ENCODE measurements around the gene PPP1R15B. TPM values are rescaled to one million over a fixed set of nuclear protein-coding genes. Genes with fewer than 3 reads are reported as not detected.

Gene PPP1R15B
- total RNA-seq, result 10 to 100 TPM; 93.1 to 98.6 TPM

DNA sequence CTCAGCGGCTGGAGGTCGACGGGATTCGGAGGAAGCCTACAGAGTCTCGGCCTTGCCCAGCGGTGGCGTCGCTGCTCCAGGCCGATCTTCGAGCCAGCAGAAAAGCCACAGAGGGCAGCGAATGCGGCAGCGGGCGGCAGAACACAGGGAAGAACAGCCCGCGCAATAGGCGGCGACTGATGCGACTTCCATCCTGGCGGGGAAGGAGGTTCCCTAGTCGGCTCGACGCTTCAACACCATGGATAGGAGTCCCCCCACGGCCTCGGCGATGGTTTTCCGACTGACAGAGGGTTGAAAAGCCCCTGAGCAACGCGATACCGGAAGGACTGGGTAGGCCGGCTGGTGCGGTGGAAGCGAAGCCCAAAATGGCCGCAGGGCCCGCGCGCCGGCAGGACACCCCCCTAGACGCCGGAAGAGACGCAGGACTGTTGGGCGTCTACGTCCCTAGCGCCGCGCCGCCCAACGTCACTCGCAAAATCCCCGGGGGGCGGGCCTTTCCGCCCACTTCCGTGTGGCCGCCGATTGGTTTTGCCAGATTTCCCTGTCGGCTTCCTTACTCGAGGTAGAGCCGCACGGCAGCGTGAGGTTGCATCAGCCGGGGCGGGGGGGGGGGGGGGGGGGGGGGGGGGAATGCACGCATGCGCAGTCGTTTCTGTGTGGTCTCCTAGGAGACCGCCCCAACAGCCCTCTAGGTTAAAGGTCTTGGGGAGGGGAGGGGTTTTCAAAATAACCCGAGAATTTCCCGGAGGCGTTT is at the start of gene PPP1R15B:
PPP1R15B (minus strand) TSS at position 367 of the 754 bp plus-strand sequence. CDS start 406 bp downstream, outside the sequence.
- peak; percentile 96 to 97 for ATAC-seq
- DNase-seq (ENCODE audit: low spot score), result peak; percentile 99
- Mint-ChIP-seq H3K27ac (peak within 1 kb of the TSS; percentile 98 to 100), H3K36me3 (peaks cover 33% of the 10 kb centered on the region), H3K4me1 (ENCODE audit: low read depth in 2 of 2) (peaks cover 19 to 23% of the 10 kb centered on the region in 2 donors), H3K27me3 (no peaks in the 10 kb centered on the region), H3K4me3 (peak within 1 kb of the TSS; percentile 99), H3K9me3 (no peaks in the 10 kb centered on the region)

DNA sequence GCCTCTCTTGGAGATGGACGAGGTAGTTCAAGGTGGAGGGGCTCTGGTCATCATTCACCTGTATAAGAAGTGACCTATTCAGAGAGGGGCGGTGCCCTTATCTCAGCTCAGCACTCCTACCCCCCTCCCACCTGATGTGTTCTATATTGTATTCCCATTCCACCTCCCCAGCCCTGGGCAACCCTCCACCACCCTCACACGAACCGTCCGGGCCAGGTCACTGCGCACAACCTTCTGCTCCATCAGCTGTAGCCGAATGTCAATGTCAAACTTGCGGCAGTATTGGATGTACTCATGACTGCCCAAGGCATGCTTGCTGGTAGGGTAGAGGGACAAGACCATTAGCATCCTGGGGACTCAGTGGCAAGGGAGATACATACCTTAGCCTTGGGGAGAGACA is 48.7 kb upstream of the PPP1R15B start:
- H3K4me1 Mint-ChIP-seq (ENCODE audit: low read depth in 2 of 2), result peaks cover 14 to 37% of the 10 kb centered on the region in 2 donors
- no peaks in the 10 kb centered on the region for H3K9me3 Mint-ChIP-seq
- DNase-seq (ENCODE audit: low spot score), result no peak
- ATAC-seq, result no peak
- H3K4me3 Mint-ChIP-seq, result no peak overlapping the region
- H3K36me3 Mint-ChIP-seq, result no peaks in the 10 kb centered on the region
- H3K27me3 Mint-ChIP-seq, result no peaks in the 10 kb centered on the region
- H3K27ac Mint-ChIP-seq, result no peak overlapping the region

DNA sequence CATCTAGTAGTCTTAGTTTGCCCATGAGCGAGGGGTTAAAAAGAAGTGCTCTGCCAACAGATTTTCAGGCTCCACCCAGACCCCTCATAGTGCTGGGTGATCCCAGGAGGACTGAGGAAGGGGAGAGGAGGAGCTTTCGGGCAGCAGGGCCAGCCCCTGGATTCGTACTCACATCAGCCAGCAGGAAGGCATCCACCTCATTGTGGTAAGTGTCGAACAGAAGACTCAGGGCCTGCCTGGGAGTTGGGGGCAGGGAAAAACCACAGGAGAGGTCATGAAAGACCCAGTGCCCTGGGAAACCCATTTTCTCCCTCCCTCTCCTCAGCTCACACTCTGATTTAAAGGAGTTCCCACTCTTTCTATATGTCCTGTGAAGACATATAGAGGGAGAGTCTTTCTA is 48.1 kb upstream of the PPP1R15B start:
- no peak overlapping the region for H3K27ac Mint-ChIP-seq
- no peaks in the 10 kb centered on the region for H3K36me3 Mint-ChIP-seq
- H3K9me3 Mint-ChIP-seq, result no peaks in the 10 kb centered on the region
- H3K27me3 Mint-ChIP-seq, result no peaks in the 10 kb centered on the region
- ATAC-seq, result no peak
- no peak for DNase-seq (ENCODE audit: low spot score)
- no peak overlapping the region for H3K4me3 Mint-ChIP-seq
- H3K4me1 Mint-ChIP-seq (ENCODE audit: low read depth in 2 of 2), result peaks cover 8 to 31% of the 10 kb centered on the region in 2 donors

DNA sequence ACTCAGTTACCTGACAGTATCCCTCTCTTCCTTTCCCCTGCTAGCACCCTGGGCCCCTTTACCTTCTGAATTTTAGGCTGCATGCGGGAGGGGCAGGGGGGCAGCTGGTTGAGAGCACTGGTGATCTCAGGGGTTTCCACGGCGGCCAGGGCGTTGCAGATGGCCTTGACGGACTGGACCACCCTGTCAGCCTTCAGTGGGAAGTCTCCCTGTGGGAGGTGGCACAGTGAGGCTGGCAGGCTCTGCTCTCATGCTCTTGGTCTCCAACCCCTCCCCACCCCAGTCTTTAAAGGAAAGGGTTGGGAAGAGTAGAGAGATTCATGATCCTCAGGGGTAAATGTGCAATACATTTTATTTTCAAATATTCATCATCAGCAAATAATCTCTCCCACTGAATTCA is 46.0 kb upstream of the PPP1R15B start:
- DNase-seq (ENCODE audit: low spot score) (no peak), ATAC-seq (no peak)
- H3K27me3 Mint-ChIP-seq, result no peaks in the 10 kb centered on the region
- H3K4me1 Mint-ChIP-seq (ENCODE audit: low read depth in 2 of 2), result peaks cover 16 to 27% of the 10 kb centered on the region in 2 donors
- H3K4me3 Mint-ChIP-seq, result no peak overlapping the region
- H3K9me3 Mint-ChIP-seq, result no peaks in the 10 kb centered on the region
- no peaks in the 10 kb centered on the region for H3K36me3 Mint-ChIP-seq
- H3K27ac Mint-ChIP-seq, result peak overlapping the region in 1 of 2 donors; percentile 32

DNA sequence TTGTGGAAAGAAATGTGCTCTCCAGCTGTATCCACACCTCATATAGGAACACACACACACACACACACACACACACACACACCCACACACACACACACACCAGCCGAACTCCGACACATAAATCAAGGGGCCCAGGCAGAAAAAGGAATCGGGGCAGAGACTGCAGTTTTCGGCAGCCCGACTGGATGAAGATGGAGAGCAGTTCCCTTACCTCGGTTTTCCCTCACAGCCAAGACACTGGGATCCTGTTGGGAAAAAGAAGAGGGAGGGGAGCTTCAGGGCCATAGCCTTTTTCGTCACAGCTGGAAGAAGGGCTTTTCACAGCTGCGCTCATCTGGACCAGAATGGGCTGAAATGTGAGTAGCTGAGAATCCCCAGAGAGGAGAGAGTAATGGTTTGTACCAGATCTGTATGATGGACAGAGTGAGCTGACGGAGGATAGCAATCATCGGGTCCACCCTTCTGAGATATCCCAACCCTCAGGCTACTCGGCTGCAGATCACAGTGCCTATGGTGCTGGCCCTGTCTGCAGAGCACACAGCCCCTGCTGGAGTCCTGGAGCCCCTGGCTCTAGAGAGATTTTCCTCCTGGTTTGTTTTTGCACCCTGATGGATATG is 45.3 kb upstream of the PPP1R15B start:
- ATAC-seq (no peak), DNase-seq (ENCODE audit: low spot score) (no peak)
- no peaks in the 10 kb centered on the region for H3K9me3 Mint-ChIP-seq
- H3K27me3 Mint-ChIP-seq, result no peaks in the 10 kb centered on the region
- no peaks in the 10 kb centered on the region for H3K36me3 Mint-ChIP-seq
- H3K4me1 Mint-ChIP-seq (ENCODE audit: low read depth in 2 of 2), result peaks cover 17 to 22% of the 10 kb centered on the region in 2 donors
- H3K27ac Mint-ChIP-seq, result peak overlapping the region in 1 of 2 donors; percentile 32
- no peak overlapping the region for H3K4me3 Mint-ChIP-seq

DNA sequence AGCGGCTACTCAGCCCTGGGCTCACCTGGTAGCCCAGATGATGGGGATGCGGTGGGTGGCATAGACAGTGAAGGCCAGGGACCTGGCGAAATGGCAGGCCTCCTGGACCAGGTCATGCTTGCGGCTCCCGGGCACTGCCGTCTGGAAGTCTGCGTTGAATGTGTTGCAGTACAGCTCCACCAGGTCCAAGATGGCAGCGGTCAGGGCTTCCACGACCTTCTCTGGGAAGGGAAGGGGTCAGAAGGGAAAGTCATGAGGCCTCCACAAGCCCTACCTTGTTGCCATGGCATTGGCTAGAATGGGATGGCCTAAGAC is 44.2 kb upstream of the PPP1R15B start:
- H3K27me3 Mint-ChIP-seq, result no peaks in the 10 kb centered on the region
- no peak for DNase-seq (ENCODE audit: low spot score)
- peaks cover 10 to 21% of the 10 kb centered on the region in 2 donors for H3K4me1 Mint-ChIP-seq (ENCODE audit: low read depth in 2 of 2)
- no peaks in the 10 kb centered on the region for H3K36me3 Mint-ChIP-seq
- no peaks in the 10 kb centered on the region for H3K9me3 Mint-ChIP-seq
- H3K4me3 Mint-ChIP-seq, result no peak overlapping the region
- no peak overlapping the region for H3K27ac Mint-ChIP-seq
- ATAC-seq, result no peak

DNA sequence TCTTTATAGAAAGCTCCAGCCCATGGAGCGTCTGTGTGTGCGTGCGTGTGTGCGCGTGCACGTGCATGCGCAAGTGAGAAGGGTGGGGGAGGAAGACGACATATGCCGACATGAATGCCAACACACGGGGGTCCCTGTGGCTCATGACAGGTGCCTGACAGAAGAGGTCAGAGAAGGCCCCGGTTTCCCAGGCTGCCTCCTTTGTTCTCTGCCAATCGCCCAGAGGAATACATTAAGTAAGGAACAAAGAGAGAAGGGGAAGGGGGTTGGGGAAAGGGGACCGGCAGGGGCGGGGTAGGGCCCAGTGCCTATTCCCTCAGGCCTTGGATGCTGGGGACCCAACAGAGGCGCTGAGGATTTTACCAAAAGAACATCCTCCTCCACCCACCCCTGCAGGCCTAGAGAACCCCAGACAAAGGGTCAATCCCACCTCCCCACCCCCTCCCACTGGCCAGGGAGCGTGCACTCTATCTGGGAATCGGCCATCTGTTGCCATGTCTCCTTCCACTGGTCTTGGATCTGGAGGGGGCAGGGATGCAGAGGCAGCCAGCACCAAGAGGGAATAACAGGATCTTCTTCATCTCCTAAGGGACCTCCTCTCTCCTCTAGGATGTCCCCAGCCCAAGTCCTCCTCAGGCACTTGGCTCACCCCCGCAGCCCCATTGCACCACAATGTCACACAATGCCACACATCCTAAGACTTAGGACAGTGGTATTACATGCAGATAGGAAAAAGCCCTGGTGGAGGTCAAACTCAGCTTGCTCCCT is 43.6 kb upstream of the PPP1R15B start:
- H3K4me3 Mint-ChIP-seq, result no peak overlapping the region
- H3K9me3 Mint-ChIP-seq, result no peaks in the 10 kb centered on the region
- no peaks in the 10 kb centered on the region for H3K27me3 Mint-ChIP-seq
- peak overlapping the region in 1 of 2 donors; percentile 96 for H3K27ac Mint-ChIP-seq
- no peak for ATAC-seq
- no peaks in the 10 kb centered on the region for H3K36me3 Mint-ChIP-seq
- DNase-seq (ENCODE audit: low spot score), result no peak
- peaks cover 10 to 20% of the 10 kb centered on the region in 2 donors for H3K4me1 Mint-ChIP-seq (ENCODE audit: low read depth in 2 of 2)

DNA sequence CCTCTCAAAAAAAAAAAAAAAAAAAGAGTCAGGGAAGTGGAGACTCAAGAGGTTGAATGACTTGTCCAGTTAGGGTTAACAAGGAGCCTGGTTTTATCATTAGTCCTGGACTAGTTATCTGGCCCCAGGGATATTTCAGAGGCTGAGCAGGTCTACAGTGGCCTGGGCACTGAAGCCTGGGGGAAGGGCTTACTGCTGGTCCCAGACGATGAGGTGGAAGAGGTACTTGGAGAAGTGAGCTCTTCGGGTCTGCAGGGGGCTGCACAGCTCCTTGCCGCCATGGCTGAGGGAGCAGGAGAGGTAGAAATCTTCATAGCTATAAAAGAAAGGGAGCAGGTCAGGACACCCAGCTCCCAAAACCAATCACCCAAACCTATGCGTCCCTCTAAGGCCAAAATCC is 42.9 kb upstream of the PPP1R15B start:
- Mint-ChIP-seq H3K27me3 (no peaks in the 10 kb centered on the region), H3K27ac (peak overlapping the region in 1 of 2 donors; percentile 96), H3K9me3 (no peaks in the 10 kb centered on the region), H3K4me3 (no peak overlapping the region), H3K36me3 (no peaks in the 10 kb centered on the region), H3K4me1 (ENCODE audit: low read depth in 2 of 2) (peaks cover 10 to 22% of the 10 kb centered on the region in 2 donors)
- DNase-seq (ENCODE audit: low spot score) (no peak), ATAC-seq (no peak)

DNA sequence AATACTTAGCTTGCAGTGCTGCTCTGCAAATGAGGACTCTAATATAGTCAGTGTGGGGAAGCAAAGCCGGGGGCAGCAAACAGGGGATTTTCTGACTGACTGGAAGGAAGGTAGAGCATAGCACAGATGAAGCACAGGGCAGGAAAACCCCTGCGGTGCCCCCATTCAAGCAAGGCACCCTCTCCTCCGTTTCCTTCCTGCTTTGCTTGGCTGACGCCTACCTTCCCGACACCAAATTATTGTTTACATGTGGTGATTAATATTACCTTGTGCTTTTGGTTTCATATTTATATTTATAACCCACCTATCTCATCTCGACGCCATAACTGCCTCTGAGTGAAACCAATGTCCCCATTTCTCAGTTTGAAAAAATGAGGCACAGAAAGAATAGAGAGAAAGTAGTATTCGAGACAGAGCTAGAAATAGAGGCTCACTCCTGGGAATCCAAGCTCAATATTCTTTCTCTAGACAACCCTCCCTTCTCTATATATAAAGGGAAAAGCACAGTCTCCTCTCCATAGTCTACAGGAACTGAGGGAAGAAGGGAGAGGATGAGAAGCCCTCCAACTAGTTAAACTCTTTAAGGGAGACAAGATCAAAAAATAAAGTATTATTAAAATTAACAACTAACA is 41.6 kb upstream of the PPP1R15B start:
- Mint-ChIP-seq H3K27ac (peak overlapping the region; percentile 83 to 96), H3K36me3 (no peaks in the 10 kb centered on the region)

DNA sequence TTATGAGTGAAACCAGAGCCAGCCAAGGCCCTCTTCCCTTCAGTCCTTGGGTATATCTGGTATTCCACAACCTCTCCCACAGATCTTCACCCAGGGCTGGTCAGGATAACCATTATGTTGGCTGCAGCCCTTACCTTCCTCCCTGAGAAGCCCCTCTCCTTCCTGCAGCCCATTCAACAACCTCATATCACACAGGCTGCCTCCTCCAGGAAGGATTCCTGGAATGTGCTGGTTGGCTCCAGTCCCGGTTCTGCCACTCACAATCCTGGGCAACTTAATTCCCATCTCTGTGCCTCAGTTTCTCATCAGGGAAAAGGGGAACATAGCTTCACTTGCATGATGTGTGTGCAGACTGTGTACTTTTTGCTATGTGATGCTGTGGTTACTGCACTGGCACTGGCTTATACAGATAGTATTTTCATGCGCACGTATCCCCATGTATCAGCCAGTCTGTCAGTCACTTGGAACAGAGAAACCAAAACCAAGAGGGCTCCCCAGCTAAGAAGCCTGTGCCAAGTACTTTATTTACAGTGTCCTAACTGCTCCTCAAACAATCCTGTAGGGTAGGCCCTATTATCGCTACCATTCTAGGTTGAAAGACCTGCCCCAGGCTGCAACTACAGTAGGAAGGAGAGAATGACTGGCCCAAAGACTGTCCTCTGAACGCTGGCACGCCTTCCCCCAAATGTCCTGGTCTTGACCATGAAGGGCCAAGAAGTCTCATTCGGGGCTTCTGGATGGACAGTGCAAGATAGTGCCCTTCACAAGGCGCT is 39.9 kb upstream of the PPP1R15B start:
- Mint-ChIP-seq H3K27me3 (no peaks in the 10 kb centered on the region), H3K36me3 (no peaks in the 10 kb centered on the region), H3K27ac (peak overlapping the region; percentile 53 to 96), H3K4me1 (ENCODE audit: low read depth in 2 of 2) (peaks cover 12 to 32% of the 10 kb centered on the region in 2 donors), H3K9me3 (no peaks in the 10 kb centered on the region), H3K4me3 (peak overlapping the region; percentile 38)
- ATAC-seq, result no peak
- peak; percentile 28 for DNase-seq (ENCODE audit: low spot score)

More for the DNA sequence above, 41.6 kb upstream of the PPP1R15B start:
- no peaks in the 10 kb centered on the region for H3K27me3 Mint-ChIP-seq
- H3K4me1 Mint-ChIP-seq (ENCODE audit: low read depth in 2 of 2), result peaks cover 10 to 30% of the 10 kb centered on the region in 2 donors
- no peaks in the 10 kb centered on the region for H3K9me3 Mint-ChIP-seq
- H3K4me3 Mint-ChIP-seq, result peak overlapping the region; percentile 71
- DNase-seq (ENCODE audit: low spot score) (peak; percentile 83), ATAC-seq (peak; percentile 92 to 93)

DNA sequence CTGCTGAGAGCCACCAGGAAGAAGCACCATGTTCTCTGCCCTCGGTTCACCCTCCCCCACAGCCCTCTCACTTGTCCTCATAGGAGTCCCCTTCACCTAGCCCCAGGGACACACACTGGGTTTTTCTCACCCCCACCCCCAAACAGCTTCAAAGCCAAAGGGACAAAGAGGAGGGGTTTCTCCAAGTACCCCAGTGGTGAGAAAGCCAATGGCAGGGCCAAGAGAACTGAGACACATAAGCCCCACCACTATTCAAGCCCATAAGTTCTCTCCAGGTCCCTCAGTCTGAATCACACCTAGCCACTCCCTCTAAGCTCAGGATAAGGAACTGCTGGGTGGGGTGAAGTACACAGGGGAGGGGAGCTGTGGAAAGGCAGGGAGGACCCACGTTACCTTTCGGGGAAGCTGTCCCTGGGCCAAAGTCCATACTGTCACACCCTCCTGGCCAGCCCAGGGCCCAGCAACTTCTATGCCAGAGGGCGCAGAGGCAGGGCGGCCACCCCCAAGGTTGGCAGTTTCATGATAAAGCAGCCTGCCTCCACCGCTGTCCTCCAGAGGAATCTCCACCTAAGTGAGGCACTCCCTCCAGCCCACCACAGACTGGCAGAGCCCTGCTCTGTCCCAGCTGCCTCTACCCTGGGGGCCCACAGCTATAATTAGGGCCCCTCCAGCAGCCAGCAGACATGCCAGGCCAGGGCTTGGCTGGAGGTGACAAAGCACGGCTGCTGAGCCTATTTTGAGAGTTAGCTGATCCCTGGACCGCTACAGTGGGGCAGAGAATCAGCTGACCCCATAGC is 39.0 kb upstream of the PPP1R15B start:
- peak overlapping the region; percentile 34 to 96 for H3K27ac Mint-ChIP-seq
- no peak overlapping the region for H3K4me3 Mint-ChIP-seq
- H3K9me3 Mint-ChIP-seq, result no peaks in the 10 kb centered on the region
- no peaks in the 10 kb centered on the region for H3K36me3 Mint-ChIP-seq
- no peak for ATAC-seq
- no peaks in the 10 kb centered on the region for H3K27me3 Mint-ChIP-seq
- peaks cover 14 to 35% of the 10 kb centered on the region in 2 donors for H3K4me1 Mint-ChIP-seq (ENCODE audit: low read depth in 2 of 2)
- peak; percentile 44 for DNase-seq (ENCODE audit: low spot score)

DNA sequence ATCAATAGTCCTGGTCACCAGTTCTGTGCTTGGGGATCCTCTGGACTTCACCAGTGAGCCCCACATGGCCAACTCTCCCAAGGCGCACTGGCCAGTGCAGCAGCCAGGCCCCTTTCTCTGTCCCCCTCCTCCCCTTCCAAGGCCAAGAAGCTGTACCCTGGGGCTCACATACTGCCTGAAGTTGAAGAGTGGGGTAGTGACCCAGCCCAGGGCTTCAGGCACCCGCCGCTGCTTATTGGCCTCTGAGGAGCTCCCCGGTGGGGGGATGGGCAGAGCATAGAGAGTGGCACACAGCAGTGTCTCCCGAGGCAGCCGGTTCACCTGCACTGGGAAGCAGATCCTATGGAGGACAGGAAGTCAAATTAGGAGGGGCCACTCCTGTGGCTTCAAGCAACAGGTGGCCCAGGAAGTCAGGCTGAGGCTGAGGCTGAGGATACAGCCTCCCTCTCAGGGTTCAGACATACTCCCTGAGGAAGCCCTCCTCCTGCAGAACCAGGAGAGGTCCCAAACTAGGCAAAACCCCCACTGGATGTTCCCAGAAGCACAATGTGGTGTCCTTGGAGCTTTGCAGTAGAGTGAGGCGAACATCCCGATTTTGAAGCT is 38.2 kb upstream of the PPP1R15B start:
- Mint-ChIP-seq H3K9me3 (no peaks in the 10 kb centered on the region), H3K27ac (peak overlapping the region; percentile 34 to 96), H3K36me3 (no peaks in the 10 kb centered on the region), H3K4me3 (no peak overlapping the region), H3K4me1 (ENCODE audit: low read depth in 2 of 2) (peaks cover 14 to 35% of the 10 kb centered on the region in 2 donors), H3K27me3 (no peaks in the 10 kb centered on the region)
- DNase-seq (ENCODE audit: low spot score) (no peak), ATAC-seq (no peak)
